GM12891 (cell line): ENCODE measurements around the gene CFAP61.

Experiments
- PAX5 ChIP-seq: IDR thresholded peaks from 2 replicates; pipeline ENCODE4 v1.6.1; 2011; ENCODE audit warnings: low read length, moderate library complexity, mild to moderate bottlenecking; ENCODE audit not compliant: insufficient read depth, severe bottlenecking
- POLR2A ChIP-seq: IDR thresholded peaks from 2 replicates; pipeline ENCODE4 v1.6.1; 2011; ENCODE audit warnings: low read depth, low read length, control low read depth
- POLR2AphosphoS5 ChIP-seq: IDR thresholded peaks from 2 replicates; pipeline ENCODE4 v1.6.1; 2011; ENCODE audit warnings: low read depth, low read length, control low read depth
- POU2F2 ChIP-seq: IDR thresholded peaks from 2 replicates; pipeline ENCODE4 v1.6.1; 2011; ENCODE audit warnings: low read depth, mild to moderate bottlenecking, control low read depth, low read length, moderate library complexity
- SPI1 ChIP-seq: IDR thresholded peaks from 2 replicates; pipeline ENCODE4 v1.6.1; 2011; ENCODE audit warnings: low read depth, low read length, control low read depth
- TAF1 ChIP-seq: IDR thresholded peaks from 2 replicates; pipeline ENCODE4 v1.6.1; 2011; ENCODE audit warnings: low read depth, low read length, control low read depth

DNA sequence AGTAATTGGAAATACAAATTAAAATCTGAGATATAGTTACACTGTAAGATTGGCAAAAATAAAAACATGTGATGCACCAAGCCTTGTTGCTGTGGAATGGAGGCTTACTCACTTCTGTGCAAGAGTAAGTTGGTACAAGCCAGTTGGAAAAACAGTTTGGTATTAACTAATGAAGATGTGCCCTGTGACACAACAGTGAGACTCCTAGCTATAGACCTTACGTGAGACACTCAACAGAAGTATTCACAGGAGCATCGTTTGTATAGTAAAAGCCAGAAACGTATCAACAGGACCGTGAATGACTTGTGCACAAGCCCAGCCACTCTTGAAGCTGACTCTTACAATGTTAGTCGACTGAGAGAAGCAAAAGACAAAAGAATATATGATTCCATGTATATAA lies 20.5 kb upstream of the CFAP61 start:
- TF ChIP-seq POLR2A, result no peak
- no peak for TF ChIP-seq TAF1
- no peak for TF ChIP-seq POLR2AphosphoS5
- TF ChIP-seq PAX5, result no peak
- no peak for TF ChIP-seq SPI1
- TF ChIP-seq POU2F2, result no peak
